Osteocyte (in vitro differentiated cells): ENCODE results near the gene ZHX3. TPM values are rescaled to one million over a fixed set of nuclear protein-coding genes. Genes with fewer than 3 reads are reported as not detected.

Source experiments
- DNase-seq: peaks from one replicate; pipeline ENCODE4 v3.0.0; 2021; ENCODE audit warnings: mixed read lengths; ENCODE audit not compliant: unreplicated experiment; ENCODE audit errors: extremely low spot score
- H3K27ac Mint-ChIP-seq: one replicate; pipeline ENCODE4 v1.8.0; 2021; ENCODE audit warnings: mild to moderate bottlenecking, mixed read lengths; ENCODE audit not compliant: unreplicated experiment
- H3K27me3 Mint-ChIP-seq: one replicate; pipeline ENCODE4 v1.8.0; 2021; ENCODE audit warnings: mixed read lengths; ENCODE audit not compliant: unreplicated experiment
- H3K36me3 Mint-ChIP-seq: one replicate; pipeline ENCODE4 v1.8.0; 2021; ENCODE audit warnings: mixed read lengths; ENCODE audit not compliant: unreplicated experiment
- H3K4me1 Mint-ChIP-seq: one replicate; pipeline ENCODE4 v1.8.0; 2021; ENCODE audit warnings: mixed read lengths; ENCODE audit not compliant: unreplicated experiment
- H3K4me3 Mint-ChIP-seq: one replicate; pipeline ENCODE4 v1.8.0; 2021; ENCODE audit warnings: mild to moderate bottlenecking, moderate library complexity, mixed read lengths; ENCODE audit not compliant: unreplicated experiment
- H3K9me3 Mint-ChIP-seq: one replicate; pipeline ENCODE4 v1.8.0; 2021; ENCODE audit warnings: mixed read lengths; ENCODE audit not compliant: unreplicated experiment
- total RNA-seq: library from RNA; stranded (reverse); gene quantifications from 2 replicates; pipeline ENCODE4 v1.2.1, GENCODE V29; 2021
- TF ChIP-seq, protein P1 (sequence below): fragments of 200-600 bp; sonication (generic); IDR thresholded peaks from 2 replicates; pipeline ENCODE4 v1.5.0; 2021; ENCODE audit warnings: antibody characterized with exemption, mild to moderate bottlenecking, moderate library complexity

ZHX3 gene
- total RNA-seq, 1 donor from 2014 or later, result 44.5 TPM

DNA sequence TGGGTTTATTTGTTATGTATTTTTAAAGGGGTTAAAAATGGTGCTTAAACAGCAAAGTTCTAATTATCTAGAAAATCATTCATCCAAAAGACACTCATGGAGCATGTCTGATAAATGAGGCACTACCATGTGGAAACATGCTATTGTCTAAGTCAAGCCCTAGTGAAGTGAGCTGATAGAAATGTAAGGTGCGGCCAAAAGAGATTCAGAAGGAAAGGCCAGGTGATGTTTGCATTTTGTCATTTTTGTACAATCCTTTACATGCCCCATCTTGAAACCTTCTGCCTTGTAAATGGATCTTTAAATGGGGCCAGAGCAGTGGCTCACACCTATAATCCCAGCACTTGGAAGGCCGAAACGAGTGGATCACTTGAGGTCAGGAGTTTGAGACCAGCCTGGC is 102.9 kb downstream of the ZHX3 start:
- Mint-ChIP-seq H3K4me1 (peaks cover 28% of the 10 kb centered on the region), H3K27ac (no peak overlapping the region), H3K27me3 (no peaks in the 10 kb centered on the region), H3K36me3 (no peaks in the 10 kb centered on the region), H3K9me3 (no peaks in the 10 kb centered on the region), H3K4me3 (no peak overlapping the region)
- TF ChIP-seq, protein P1, sequence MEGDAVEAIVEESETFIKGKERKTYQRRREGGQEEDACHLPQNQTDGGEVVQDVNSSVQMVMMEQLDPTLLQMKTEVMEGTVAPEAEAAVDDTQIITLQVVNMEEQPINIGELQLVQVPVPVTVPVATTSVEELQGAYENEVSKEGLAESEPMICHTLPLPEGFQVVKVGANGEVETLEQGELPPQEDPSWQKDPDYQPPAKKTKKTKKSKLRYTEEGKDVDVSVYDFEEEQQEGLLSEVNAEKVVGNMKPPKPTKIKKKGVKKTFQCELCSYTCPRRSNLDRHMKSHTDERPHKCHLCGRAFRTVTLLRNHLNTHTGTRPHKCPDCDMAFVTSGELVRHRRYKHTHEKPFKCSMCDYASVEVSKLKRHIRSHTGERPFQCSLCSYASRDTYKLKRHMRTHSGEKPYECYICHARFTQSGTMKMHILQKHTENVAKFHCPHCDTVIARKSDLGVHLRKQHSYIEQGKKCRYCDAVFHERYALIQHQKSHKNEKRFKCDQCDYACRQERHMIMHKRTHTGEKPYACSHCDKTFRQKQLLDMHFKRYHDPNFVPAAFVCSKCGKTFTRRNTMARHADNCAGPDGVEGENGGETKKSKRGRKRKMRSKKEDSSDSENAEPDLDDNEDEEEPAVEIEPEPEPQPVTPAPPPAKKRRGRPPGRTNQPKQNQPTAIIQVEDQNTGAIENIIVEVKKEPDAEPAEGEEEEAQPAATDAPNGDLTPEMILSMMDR, result no peak
- DNase-seq, result no peak

DNA sequence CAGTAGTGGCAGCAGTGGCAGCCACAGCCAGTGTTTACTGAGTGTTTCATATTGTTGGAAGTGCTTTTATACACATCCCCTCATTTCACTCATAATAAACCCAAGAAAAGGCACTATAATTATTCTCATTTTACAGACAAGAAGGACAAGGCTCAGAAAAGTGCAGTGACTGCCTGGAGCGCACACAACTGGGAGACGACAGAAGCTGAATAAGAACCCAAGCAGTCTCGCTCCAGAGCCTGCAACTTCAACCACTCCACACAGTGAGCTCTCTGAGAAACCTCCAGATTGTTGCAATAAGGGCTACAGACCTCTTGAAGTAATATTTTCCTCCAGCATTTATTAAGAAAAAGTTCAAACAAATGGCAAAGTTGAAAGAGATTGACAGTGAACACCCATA is 103.3 kb downstream of the ZHX3 start:
- H3K9me3 Mint-ChIP-seq, result no peaks in the 10 kb centered on the region
- no peaks in the 10 kb centered on the region for H3K27me3 Mint-ChIP-seq
- peaks cover 27% of the 10 kb centered on the region for H3K4me1 Mint-ChIP-seq
- no peak overlapping the region for H3K27ac Mint-ChIP-seq
- H3K36me3 Mint-ChIP-seq, result peaks cover 1% of the 10 kb centered on the region
- TF ChIP-seq, protein P1, result no peak
- no peak for DNase-seq
- H3K4me3 Mint-ChIP-seq, result no peak overlapping the region

DNA sequence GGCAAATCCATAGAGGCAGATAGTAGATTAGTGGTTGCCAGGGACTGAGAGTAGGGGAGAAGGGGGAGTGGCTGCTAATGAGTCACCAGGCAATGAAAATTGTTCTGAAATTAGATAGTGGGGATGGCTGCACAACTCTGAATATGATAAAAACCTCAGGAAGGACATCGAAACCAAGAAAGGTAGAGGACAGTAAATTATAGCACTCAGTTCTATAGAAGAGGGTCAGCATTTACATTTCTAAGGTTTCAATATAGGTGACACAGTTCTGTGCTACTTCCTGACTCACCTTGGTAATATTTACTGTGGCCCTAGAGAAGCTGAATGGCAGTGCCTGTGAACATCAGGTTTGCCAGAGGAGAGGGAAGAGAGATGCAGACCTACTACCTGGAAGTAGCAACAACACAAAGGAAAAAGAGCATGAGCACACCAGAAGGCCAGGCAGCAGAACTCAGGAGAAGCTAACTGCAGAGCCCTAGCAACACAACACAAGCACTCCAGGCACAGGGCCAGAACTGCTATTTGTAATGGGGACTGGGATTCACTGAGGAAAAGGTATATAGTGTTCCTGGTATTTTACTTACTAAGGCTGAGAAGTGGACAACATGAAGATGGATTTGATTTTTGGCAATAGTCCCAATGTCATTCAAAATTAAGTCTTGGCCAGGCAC is 104.2 kb downstream of the ZHX3 start:
- TF ChIP-seq, protein P1, result no peak
- Mint-ChIP-seq H3K9me3 (no peaks in the 10 kb centered on the region), H3K36me3 (peaks cover 2% of the 10 kb centered on the region), H3K27ac (peak overlapping the region; percentile 1), H3K4me3 (no peak overlapping the region), H3K27me3 (no peaks in the 10 kb centered on the region), H3K4me1 (peaks cover 22% of the 10 kb centered on the region)
- DNase-seq, result no peak

DNA sequence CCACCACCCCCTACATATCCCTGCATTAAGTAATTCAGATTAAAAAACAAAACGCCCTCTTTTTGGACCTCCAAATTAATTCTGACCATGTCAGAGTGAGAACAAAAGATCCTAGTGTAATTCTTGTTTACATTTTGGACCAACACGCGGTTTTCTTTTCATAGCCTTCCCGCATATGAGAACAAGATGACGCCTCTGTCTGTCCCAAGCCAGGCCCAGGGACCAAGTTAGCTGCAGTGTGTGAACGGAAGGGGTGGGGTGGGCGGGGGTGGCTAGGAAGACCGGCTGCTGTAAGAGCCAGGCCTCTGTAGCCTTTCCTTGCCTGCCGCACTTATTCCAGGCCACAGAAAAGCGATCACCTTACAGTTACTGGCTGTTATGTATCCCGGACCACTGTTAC is 112.2 kb downstream of the ZHX3 start:
- no peak for DNase-seq
- Mint-ChIP-seq H3K27ac (no peak overlapping the region), H3K36me3 (peaks cover 28% of the 10 kb centered on the region), H3K27me3 (no peaks in the 10 kb centered on the region), H3K9me3 (peaks cover 6% of the 10 kb centered on the region), H3K4me3 (no peak overlapping the region), H3K4me1 (peaks cover 2% of the 10 kb centered on the region)
- TF ChIP-seq, protein P1, result no peak

DNA sequence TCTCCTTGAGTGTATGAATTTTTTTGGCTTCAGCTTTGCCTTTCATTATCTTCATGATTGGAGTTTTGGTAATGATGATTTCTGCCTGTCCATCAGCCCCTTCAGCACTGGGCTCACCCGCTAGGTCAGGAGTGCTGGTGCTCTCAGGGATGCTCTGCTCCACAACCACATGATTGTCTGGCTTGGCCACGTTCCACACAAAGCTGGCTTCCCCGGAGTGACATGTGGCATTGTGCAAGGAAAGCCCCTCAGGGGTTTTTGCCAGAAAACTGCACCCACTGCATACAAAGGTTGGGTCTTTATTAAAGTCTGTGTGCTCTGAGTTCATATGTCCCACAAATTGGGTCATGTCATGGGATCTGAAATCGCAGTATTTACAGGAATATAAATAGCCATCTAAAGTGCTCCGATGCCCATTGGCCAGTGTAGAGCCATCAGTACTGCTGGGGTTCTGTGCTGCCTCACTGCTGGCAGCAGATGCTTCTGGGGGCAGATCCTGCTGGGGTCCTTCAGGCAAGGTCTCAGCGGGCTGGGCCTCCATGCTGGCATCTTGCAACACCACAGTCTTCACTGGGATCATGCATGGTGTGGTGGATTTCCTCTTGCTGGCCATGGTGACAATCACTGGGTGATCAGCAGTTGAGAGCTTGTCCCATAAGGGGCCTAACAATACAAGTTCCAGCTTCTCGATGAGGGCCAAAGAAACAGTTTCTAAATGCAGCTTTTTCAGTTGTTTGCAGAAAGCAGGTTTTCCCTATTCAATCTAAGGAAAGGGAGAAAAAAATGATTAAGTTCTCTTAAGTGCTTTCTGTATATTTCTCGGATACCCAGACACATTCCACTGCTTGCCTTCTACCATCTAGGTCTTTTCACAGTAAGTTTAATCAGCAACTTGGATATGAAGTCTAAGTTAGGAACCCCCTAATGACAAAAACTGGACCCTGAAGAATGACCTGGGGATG is 112.9 kb downstream of the ZHX3 start:
- no peak for DNase-seq
- Mint-ChIP-seq H3K27ac (no peak overlapping the region), H3K36me3 (peaks cover 32% of the 10 kb centered on the region), H3K27me3 (no peaks in the 10 kb centered on the region), H3K4me1 (peaks cover 2% of the 10 kb centered on the region), H3K9me3 (peaks cover 6% of the 10 kb centered on the region), H3K4me3 (no peak overlapping the region)
- TF ChIP-seq, protein P1, result no peak
